ENCODE measurements around the gene CNTNAP2.

GRCh38 chr7:147170341-147171012 lies 1053.9 kb downstream of the CNTNAP2 start:
- TF ChIP-seq EZH2 (IDR thresholded peaks at IDR 0.05; ENCODE audit: borderline replicate concordance, low read depth, low read length, severe bottlenecking) (no peak), CTCF (IDR thresholded peaks at IDR 0.05; ENCODE audit: borderline replicate concordance, extremely low read depth, low read length, poor library complexity, severe bottlenecking) (no peak)
